GM12892 (cell line): ENCODE measurements around the gene NFYC.

ENCODE experiments used
- DNase-seq: peaks from one replicate; pipeline ENCODE4 v3.0.0; 2011; ENCODE audit not compliant: insufficient read length
- FAIRE-seq: peaks from 2 replicates; lab custom pipeline; 2011; peaks lifted over from hg19 to GRCh38; lab: Jason Lieb, UNC
- POLR2A ChIP-seq: IDR thresholded peaks from 2 replicates; pipeline ENCODE4 v1.6.1; 2011; ENCODE audit warnings: low read depth, low read length, control low read depth
- POLR2AphosphoS5 ChIP-seq: IDR thresholded peaks from 2 replicates; pipeline ENCODE4 v1.6.1; 2011; ENCODE audit warnings: low read depth, low read length, control low read depth
- TAF1 ChIP-seq: IDR thresholded peaks from 2 replicates; pipeline ENCODE4 v1.6.1; 2011; ENCODE audit warnings: low read depth, mild to moderate bottlenecking, control low read depth, low read length, borderline replicate concordance

NFYC gene

GRCh38 chr1:40676501-40676900 is 15.0 kb upstream of the NFYC start:
- TF ChIP-seq POLR2A (no peak), TAF1 (no peak), POLR2AphosphoS5 (no peak)
- DNase-seq, result no peak
- FAIRE-seq, result no peak

GRCh38 chr1:40679165-40679953 is 12.1 kb upstream of the NFYC start:
- DNase-seq, result no peak
- TF ChIP-seq TAF1 (no peak), POLR2A (no peak), POLR2AphosphoS5 (no peak)
- no peak for FAIRE-seq

GRCh38 chr1:40684669-40685068 is 6.8 kb upstream of the NFYC start:
- FAIRE-seq (no peak), DNase-seq (no peak)
- TF ChIP-seq TAF1, result no peak
- no peak for TF ChIP-seq POLR2A
- TF ChIP-seq POLR2AphosphoS5, result no peak

- no peak for TF ChIP-seq TAF1
- TF ChIP-seq POLR2AphosphoS5, result no peak
- FAIRE-seq, result no peak
- DNase-seq, result no peak
Observed at GRCh38 chr1:40687059-40687458, 4.4 kb upstream of the NFYC start.

- FAIRE-seq, result no peak
- no peak for TF ChIP-seq POLR2A
- TF ChIP-seq TAF1, result no peak
- TF ChIP-seq POLR2AphosphoS5, result no peak
- no peak for DNase-seq
Observed at GRCh38 chr1:40687661-40688060, 3.8 kb upstream of the NFYC start.

- no peak for FAIRE-seq
- TF ChIP-seq POLR2AphosphoS5 (0 out of 2 replicates have a peak, but pooled peaks have one; percentile 10), POLR2A (no peak)
- DNase-seq, result no peak
Observed at GRCh38 chr1:40689737-40690136, 1.8 kb upstream of the NFYC start.

GRCh38 chr1:40690771-40691537 is 550 bp upstream of the NFYC start:
- DNase-seq (no peak), FAIRE-seq (no peak)
- TF ChIP-seq POLR2AphosphoS5 (no peak), TAF1 (no peak), POLR2A (no peak)

GRCh38 chr1:40692429-40692895 is 958 bp downstream of the NFYC start:
- FAIRE-seq (no peak), DNase-seq (no peak)

GRCh38 chr1:40693425-40693824 is 1.9 kb downstream of the NFYC start:
- no peak for FAIRE-seq
- TF ChIP-seq POLR2AphosphoS5 (no peak), POLR2A (no peak), TAF1 (no peak)
- DNase-seq, result no peak

More at GRCh38 chr1:40692429-40692895, 958 bp downstream of the NFYC start:
- TF ChIP-seq POLR2A, result no peak; the same call in 1 of the 2 replicates
- TF ChIP-seq TAF1, result 0 out of 2 replicates have a peak, but pooled peaks have one; percentile 6
- no peak for TF ChIP-seq POLR2AphosphoS5

- no peak for TF ChIP-seq POLR2A
- TF ChIP-seq TAF1, result no peak
- TF ChIP-seq POLR2AphosphoS5, result no peak
- no peak for DNase-seq
- no peak for FAIRE-seq
Observed at GRCh38 chr1:40694353-40694874, 2.9 kb downstream of the NFYC start.

- FAIRE-seq (peak; percentile 33), DNase-seq (no peak)
- TF ChIP-seq TAF1 (no peak), POLR2A (no peak), POLR2AphosphoS5 (no peak)
Observed at GRCh38 chr1:40696294-40696693, 4.8 kb downstream of the NFYC start.

GRCh38 chr1:40697436-40697835 is 5.9 kb downstream of the NFYC start:
- TF ChIP-seq POLR2A (no peak), TAF1 (no peak), POLR2AphosphoS5 (no peak)
- FAIRE-seq, result no peak
- no peak for DNase-seq

- peak; percentile 25 for DNase-seq
- TF ChIP-seq POLR2A (peak; percentile 39; the same call in 1 of the 2 replicates), POLR2AphosphoS5 (0 out of 2 replicates have a peak, but pooled peaks have one; percentile 33), TAF1 (no peak)
- FAIRE-seq, result peak; percentile 44
Observed at GRCh38 chr1:40699787-40700186, 8.3 kb downstream of the NFYC start.
